ENCODE data around the gene INO80D.
A peak's percentile ranks its signal among the peaks of the same experiment; 100 is the strongest.
"Not testable (repeated sequence)": the region's sequence is repeated elsewhere in the genome, so short reads cannot be mapped to it uniquely, and the experiment has no call there.

The INO80D gene

GRCh38 chr2:206105038-206105437 lies 19.1 kb upstream of the INO80D start:
- TF ChIP-seq POLR2A (IDR thresholded peaks at IDR 0.05; ENCODE audit: low read depth, low read length) = no peak
- no peak for TF ChIP-seq POLR2AphosphoS5 (IDR thresholded peaks at IDR 0.05; ENCODE audit: low read depth, low read length)
- TF ChIP-seq TAF1 (IDR thresholded peaks at IDR 0.05; ENCODE audit: borderline replicate concordance, low read depth, low read length) = no peak
- DNase-seq (ENCODE audit: insufficient read length) (no peak), FAIRE-seq (no peak)

GRCh38 chr2:206098872-206099271 lies 12.9 kb upstream of the INO80D start:
- DNase-seq (ENCODE audit: insufficient read length); FAIRE-seq: not testable (repeated sequence)

GRCh38 chr2:206098471-206098870 lies 12.5 kb upstream of the INO80D start:
- no peak for TF ChIP-seq TAF1 (IDR thresholded peaks at IDR 0.05; ENCODE audit: borderline replicate concordance, low read depth, low read length)
- no peak for DNase-seq (ENCODE audit: insufficient read length)
- FAIRE-seq = no peak

- FAIRE-seq (no peak), DNase-seq (ENCODE audit: insufficient read length) (no peak)
- TF ChIP-seq POLR2A (IDR thresholded peaks at IDR 0.05; ENCODE audit: low read depth, low read length) = no peak
- no peak for TF ChIP-seq POLR2AphosphoS5 (IDR thresholded peaks at IDR 0.05; ENCODE audit: low read depth, low read length)
- TF ChIP-seq TAF1 (IDR thresholded peaks at IDR 0.05; ENCODE audit: borderline replicate concordance, low read depth, low read length) = no peak
Measured at GRCh38 chr2:206096876-206097275, 10.9 kb upstream of the INO80D start.

GRCh38 chr2:206095536-206096332 lies 9.8 kb upstream of the INO80D start:
- TF ChIP-seq TAF1 (IDR thresholded peaks at IDR 0.05; ENCODE audit: borderline replicate concordance, low read depth, low read length) (no peak), POLR2A (IDR thresholded peaks at IDR 0.05; ENCODE audit: low read depth, low read length) (no peak), POLR2AphosphoS5 (IDR thresholded peaks at IDR 0.05; ENCODE audit: low read depth, low read length) (no peak)
- DNase-seq (ENCODE audit: insufficient read length) (no peak), FAIRE-seq (no peak)

GRCh38 chr2:206092297-206092696 lies 6.3 kb upstream of the INO80D start:
- DNase-seq (ENCODE audit: insufficient read length) (no peak), FAIRE-seq (no peak)
- TF ChIP-seq TAF1 (IDR thresholded peaks at IDR 0.05; ENCODE audit: borderline replicate concordance, low read depth, low read length) = no peak
- TF ChIP-seq POLR2A (IDR thresholded peaks at IDR 0.05; ENCODE audit: low read depth, low read length) = no peak
- TF ChIP-seq POLR2AphosphoS5 (IDR thresholded peaks at IDR 0.05; ENCODE audit: low read depth, low read length) = no peak

- no peak for FAIRE-seq
- TF ChIP-seq POLR2A (IDR thresholded peaks at IDR 0.05; ENCODE audit: low read depth, low read length) = no peak
- no peak for TF ChIP-seq TAF1 (IDR thresholded peaks at IDR 0.05; ENCODE audit: borderline replicate concordance, low read depth, low read length)
- no peak for TF ChIP-seq POLR2AphosphoS5 (IDR thresholded peaks at IDR 0.05; ENCODE audit: low read depth, low read length)
- no peak for DNase-seq (ENCODE audit: insufficient read length)
Measured at GRCh38 chr2:206088248-206088647, 2.3 kb upstream of the INO80D start.

GRCh38 chr2:206086716-206087350 lies 859 bp upstream of the INO80D start:
- DNase-seq (ENCODE audit: insufficient read length) (no peak), FAIRE-seq (peak; percentile 83)
- TF ChIP-seq POLR2A (IDR thresholded peaks at IDR 0.05; ENCODE audit: low read depth, low read length) (no peak), TAF1 (IDR thresholded peaks at IDR 0.05; ENCODE audit: borderline replicate concordance, low read depth, low read length) (no peak), POLR2AphosphoS5 (IDR thresholded peaks at IDR 0.05; ENCODE audit: low read depth, low read length) (no peak)

- peak; percentile 29 for DNase-seq (ENCODE audit: insufficient read length)
- no peak for TF ChIP-seq POLR2A (IDR thresholded peaks at IDR 0.05; ENCODE audit: low read depth, low read length)
- FAIRE-seq = peak; percentile 76
Measured at GRCh38 chr2:206084870-206085741, 868 bp downstream of the INO80D start.

- DNase-seq (ENCODE audit: insufficient read length) (no peak), FAIRE-seq (no peak)
- TF ChIP-seq POLR2A (IDR thresholded peaks at IDR 0.05; ENCODE audit: low read depth, low read length) (no peak), POLR2AphosphoS5 (IDR thresholded peaks at IDR 0.05; ENCODE audit: low read depth, low read length) (no peak), TAF1 (IDR thresholded peaks at IDR 0.05; ENCODE audit: borderline replicate concordance, low read depth, low read length) (no peak)
Measured at GRCh38 chr2:206084439-206084869, 1.5 kb downstream of the INO80D start.

- peak; percentile 92 for FAIRE-seq
- DNase-seq (ENCODE audit: insufficient read length) = peak; percentile 28
- TF ChIP-seq POLR2AphosphoS5 (IDR thresholded peaks at IDR 0.05; ENCODE audit: low read depth, low read length) (no peak), TAF1 (IDR thresholded peaks at IDR 0.05; ENCODE audit: borderline replicate concordance, low read depth, low read length) (no peak)
Measured at GRCh38 chr2:206083602-206084438, 2.2 kb downstream of the INO80D start.
